Upper lobe of left lung (tissue), 6 donors: Measurements from ENCODE around the gene ARMS2. TPM values are rescaled to one million over a fixed set of nuclear protein-coding genes. Genes with fewer than 3 reads are reported as not detected.

Source experiments
- ATAC-seq, 2 donors: fragments of 200-7000 bp; cut with Tn5 transposase; one replicate each; pipeline ENCODE4 v1.9.1; 2022; ENCODE audit warnings: mild to moderate bottlenecking in 2 of 2, moderate library complexity in 2 of 2; ENCODE audit not compliant: low FRiP score in 2 of 2
- DNase-seq, 2 donors: peaks; one replicate each; pipeline ENCODE4 v3.0.0-alpha.2; 2019 to 2020
- H3K27ac ChIP-seq, 4 donors: fragments of 200-600 bp; sonication (generic); one replicate each; pipeline ENCODE4 v1.5.1; 2016 to 2019
- H3K27me3 ChIP-seq, 4 donors: fragments of 200-600 bp; sonication (generic); one replicate each; pipeline ENCODE4 v1.5.1; 2017 to 2019
- H3K36me3 ChIP-seq, 4 donors: fragments of 200-600 bp; sonication (generic); one replicate each; pipeline ENCODE4 v1.5.1; 2016 to 2019
- H3K4me1 ChIP-seq, 4 donors: fragments of 200-600 bp; sonication (generic); one replicate each; pipeline ENCODE4 v1.5.1; 2018 to 2019
- H3K4me3 ChIP-seq, 4 donors: fragments of 200-600 bp; sonication (generic); one replicate each; pipeline ENCODE4 v1.5.1; 2017 to 2019; ENCODE audit warnings: mild to moderate bottlenecking in 2 of 4, moderate library complexity in 1 of 4
- H3K9me3 ChIP-seq, 4 donors: fragments of 200-600 bp; sonication (generic); one replicate each; pipeline ENCODE4 v1.5.1; 2018 to 2019
- EP300 ChIP-seq, 4 donors: sonication (generic); formaldehyde crosslinking; IDR thresholded peaks; one replicate each; pipeline ENCODE4 v1.5.1; 2017; ENCODE audit warnings: antibody characterized with exemption in 4 of 4, control low read depth in 2 of 4
- POLR2A ChIP-seq, 4 donors: fragments of 450-650 bp; IDR thresholded peaks; one replicate each; pipeline ENCODE4 v1.5.1; 2016 to 2017; ENCODE audit warnings: antibody characterized with exemption in 4 of 4, mild to moderate bottlenecking in 2 of 4
- POLR2AphosphoS5 ChIP-seq, 2 donors: sonication (generic); formaldehyde crosslinking; IDR thresholded peaks; one replicate each; pipeline ENCODE4 v1.5.1; 2017; ENCODE audit warnings: antibody characterized with exemption in 2 of 2
- WGBS, 2 donors: methylation state at CpG; one replicate each; pipeline ENCODE4 v1.1.5; 2017 to 2018; 5-methylcytosine and 5-hydroxymethylcytosine counted together
- total RNA-seq, 6 donors: library from RNA; depleted of rRNA in 4 of 6; stranded (reverse); fragments of >200 nt in 4 of 6; gene quantifications; one replicate each; pipeline versions ENCODE4 v1.1.0 to v1.2.1, GENCODE V29; 2016 to 2021
- TF ChIP-seq, protein P1 (sequence below), 6 experiments: fragments of 450-650 bp in 4 of 6; fragments of 200-600 bp in 2 of 6; sonication (generic) in 2 of 6; IDR thresholded peaks; one replicate each; pipeline ENCODE4 v1.5.1; 2016 to 2019; ENCODE audit warnings: antibody characterized with exemption in 6 of 6
- donor health status: DM: no; HTN: no; CAD: no; lungs with moderate emphysema.
- donor health status: DM: no; HTN: yes; CAD: no; lungs with severe emphysema.

The ARMS2 gene
- total RNA-seq, 6 donors from 2014 or later, result not detected

DNA sequence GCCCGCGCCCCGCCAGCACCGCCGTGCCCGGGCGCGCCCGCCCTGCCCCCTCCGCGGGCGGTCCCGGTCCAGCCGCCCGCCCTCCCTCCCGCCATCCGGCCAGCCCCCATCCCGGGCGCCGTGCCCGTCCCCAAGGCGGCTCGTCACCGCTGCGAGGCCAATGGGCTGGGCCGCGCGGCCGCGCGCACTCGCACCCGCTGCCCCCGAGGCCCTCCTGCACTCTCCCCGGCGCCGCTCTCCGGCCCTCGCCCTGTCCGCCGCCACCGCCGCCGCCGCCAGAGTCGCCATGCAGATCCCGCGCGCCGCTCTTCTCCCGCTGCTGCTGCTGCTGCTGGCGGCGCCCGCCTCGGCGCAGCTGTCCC lies 6.9 kb downstream of the ARMS2 start, which contains the start of gene HTRA1:
Gene HTRA1 (plus strand): TSS at position 187 of the 362 bp plus-strand sequence. CDS start 100 bp downstream, at position 287.
- peaks cover 0 to 18% (median 0%) of the 10 kb centered on the region in 4 donors for H3K27me3 ChIP-seq
- no peaks in the 10 kb centered on the region for H3K36me3 ChIP-seq
- WGBS, 2 donors, result 1% methylated on average over 30 of the region's 56 CpGs; no CpG with 5 or more reads in 1 of the 2 donors
- peak within 1 kb of the TSS; percentile 52 to 88 (median 72) for H3K4me3 ChIP-seq
- peak; percentile 71 to 95 for DNase-seq
- H3K27ac ChIP-seq, result peak within 1 kb of the TSS; percentile 35 to 74 (median 68)
- no peaks in the 10 kb centered on the region for H3K9me3 ChIP-seq
- TF ChIP-seq, protein P1, sequence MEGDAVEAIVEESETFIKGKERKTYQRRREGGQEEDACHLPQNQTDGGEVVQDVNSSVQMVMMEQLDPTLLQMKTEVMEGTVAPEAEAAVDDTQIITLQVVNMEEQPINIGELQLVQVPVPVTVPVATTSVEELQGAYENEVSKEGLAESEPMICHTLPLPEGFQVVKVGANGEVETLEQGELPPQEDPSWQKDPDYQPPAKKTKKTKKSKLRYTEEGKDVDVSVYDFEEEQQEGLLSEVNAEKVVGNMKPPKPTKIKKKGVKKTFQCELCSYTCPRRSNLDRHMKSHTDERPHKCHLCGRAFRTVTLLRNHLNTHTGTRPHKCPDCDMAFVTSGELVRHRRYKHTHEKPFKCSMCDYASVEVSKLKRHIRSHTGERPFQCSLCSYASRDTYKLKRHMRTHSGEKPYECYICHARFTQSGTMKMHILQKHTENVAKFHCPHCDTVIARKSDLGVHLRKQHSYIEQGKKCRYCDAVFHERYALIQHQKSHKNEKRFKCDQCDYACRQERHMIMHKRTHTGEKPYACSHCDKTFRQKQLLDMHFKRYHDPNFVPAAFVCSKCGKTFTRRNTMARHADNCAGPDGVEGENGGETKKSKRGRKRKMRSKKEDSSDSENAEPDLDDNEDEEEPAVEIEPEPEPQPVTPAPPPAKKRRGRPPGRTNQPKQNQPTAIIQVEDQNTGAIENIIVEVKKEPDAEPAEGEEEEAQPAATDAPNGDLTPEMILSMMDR (IDR thresholded peaks at IDR 0.05), result no peak
- TF ChIP-seq EP300 (IDR thresholded peaks at IDR 0.05), result no peak
- no peak for TF ChIP-seq POLR2AphosphoS5 (IDR thresholded peaks at IDR 0.05)
- TF ChIP-seq POLR2A (IDR thresholded peaks at IDR 0.05), result no peak
- peak in 1 of 2 donors; percentile 75 for ATAC-seq
- peaks cover 13 to 39% (median 21%) of the 10 kb centered on the region in 4 donors for H3K4me1 ChIP-seq

DNA sequence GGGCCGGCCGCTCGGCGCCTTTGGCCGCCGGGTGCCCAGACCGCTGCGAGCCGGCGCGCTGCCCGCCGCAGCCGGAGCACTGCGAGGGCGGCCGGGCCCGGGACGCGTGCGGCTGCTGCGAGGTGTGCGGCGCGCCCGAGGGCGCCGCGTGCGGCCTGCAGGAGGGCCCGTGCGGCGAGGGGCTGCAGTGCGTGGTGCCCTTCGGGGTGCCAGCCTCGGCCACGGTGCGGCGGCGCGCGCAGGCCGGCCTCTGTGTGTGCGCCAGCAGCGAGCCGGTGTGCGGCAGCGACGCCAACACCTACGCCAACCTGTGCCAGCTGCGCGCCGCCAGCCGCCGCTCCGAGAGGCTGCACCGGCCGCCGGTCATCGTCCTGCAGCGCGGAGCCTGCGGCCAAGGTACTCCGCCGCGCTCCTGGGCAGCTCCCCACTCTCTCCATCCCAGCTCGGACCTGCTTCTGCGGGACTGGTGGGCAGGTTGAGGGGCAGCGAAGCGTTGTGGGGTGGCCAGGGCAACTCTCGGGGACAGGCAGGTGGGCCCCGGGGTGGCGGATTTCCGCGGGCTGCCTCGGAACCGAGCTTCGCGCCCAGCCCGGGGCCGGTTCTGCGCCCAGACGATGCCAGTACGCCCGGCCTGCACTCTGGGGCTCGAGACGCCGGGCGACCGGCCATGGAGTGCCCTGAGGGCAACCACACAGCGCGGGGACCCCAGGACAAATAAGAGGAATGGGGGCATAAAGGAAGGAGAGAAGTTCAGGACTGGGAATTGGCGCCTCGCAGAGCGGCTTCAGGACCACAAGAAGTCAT lies 7.5 kb downstream of the ARMS2 start:
- Histone ChIP-seq H3K4me1 (peaks cover 13 to 39% (median 21%) of the 10 kb centered on the region in 4 donors), H3K4me3 (peak overlapping the region; percentile 52 to 88 (median 72)), H3K27me3 (peaks cover 0 to 18% (median 0%) of the 10 kb centered on the region in 4 donors), H3K27ac (peak overlapping the region; percentile 35 to 74 (median 68)), H3K36me3 (no peaks in the 10 kb centered on the region), H3K9me3 (no peaks in the 10 kb centered on the region)
- DNase-seq, result peak; percentile 32 to 91
- 0 to 3% methylated on average over 5 to 36 of the region's 95 CpGs for WGBS, 2 donors
- peak; percentile 31 to 34 for ATAC-seq
- no peak for TF ChIP-seq POLR2A (IDR thresholded peaks at IDR 0.05)
- TF ChIP-seq, protein P1 (IDR thresholded peaks at IDR 0.05), result peak in 3 of 6 experiments; percentile 12 to 38 (median 15)

DNA sequence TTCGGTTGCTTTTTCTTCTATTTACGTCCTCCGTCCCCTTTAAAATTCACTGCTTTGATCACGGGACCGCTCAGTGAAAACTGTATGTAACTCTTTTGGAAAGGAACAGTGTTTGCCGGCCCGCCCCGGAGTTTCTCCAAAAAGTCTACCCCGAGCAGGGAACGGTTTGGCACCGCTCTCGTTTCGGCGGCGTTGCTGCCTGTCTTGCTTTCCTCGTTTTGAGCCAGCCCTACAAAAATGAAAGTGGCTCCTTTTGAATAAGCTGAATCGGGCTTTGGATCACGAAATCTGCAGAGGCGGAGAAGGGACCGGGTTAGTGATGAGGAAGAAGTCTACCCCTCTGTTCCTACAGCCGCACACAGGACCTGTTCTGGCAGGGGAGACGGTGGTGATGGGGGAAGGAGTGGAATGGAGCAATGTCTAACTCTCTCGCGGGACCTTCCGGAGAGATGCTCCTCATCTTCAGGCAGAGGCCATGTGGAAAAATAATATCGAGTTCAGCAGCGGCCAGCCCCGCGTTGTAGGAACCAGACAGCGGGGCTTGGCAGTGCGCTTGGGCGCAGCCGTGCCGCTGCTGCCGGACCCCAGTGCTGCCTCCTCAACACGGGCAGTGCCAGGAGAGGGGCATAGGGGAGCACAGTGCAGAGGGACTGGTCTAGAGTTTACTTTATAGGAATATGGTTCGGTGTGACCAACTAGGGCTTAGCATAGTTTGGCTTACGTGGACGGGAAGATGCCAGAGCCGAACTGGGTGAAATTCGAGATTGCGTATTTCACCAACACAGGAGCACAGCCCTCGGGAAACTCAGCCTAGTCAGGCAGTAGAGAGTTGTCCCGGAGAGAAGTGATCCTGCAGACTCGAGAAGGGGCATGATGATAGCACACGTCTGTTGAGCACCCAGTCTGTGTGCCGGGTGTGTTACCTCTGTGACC lies 8.3 kb downstream of the ARMS2 start:
- TF ChIP-seq EP300 (IDR thresholded peaks at IDR 0.05) (no peak), POLR2A (IDR thresholded peaks at IDR 0.05) (no peak), POLR2AphosphoS5 (IDR thresholded peaks at IDR 0.05) (no peak)
- TF ChIP-seq, protein P1 (IDR thresholded peaks at IDR 0.05), result no peak
- peak in 1 of 2 donors; percentile 65 for DNase-seq
- no peaks in the 10 kb centered on the region for H3K9me3 ChIP-seq
- H3K27me3 ChIP-seq, result peaks cover 0 to 18% (median 0%) of the 10 kb centered on the region in 4 donors
- peak overlapping the region; percentile 52 to 88 (median 72) for H3K4me3 ChIP-seq
- no peaks in the 10 kb centered on the region for H3K36me3 ChIP-seq
- H3K27ac ChIP-seq, result peak overlapping the region; percentile 35 to 74 (median 68)
- 20 to 22% methylated on average over 40 to 47 of the region's 47 CpGs for WGBS, 2 donors
- H3K4me1 ChIP-seq, result peaks cover 13 to 39% (median 21%) of the 10 kb centered on the region in 4 donors
- peak; percentile 15 to 69 for ATAC-seq

DNA sequence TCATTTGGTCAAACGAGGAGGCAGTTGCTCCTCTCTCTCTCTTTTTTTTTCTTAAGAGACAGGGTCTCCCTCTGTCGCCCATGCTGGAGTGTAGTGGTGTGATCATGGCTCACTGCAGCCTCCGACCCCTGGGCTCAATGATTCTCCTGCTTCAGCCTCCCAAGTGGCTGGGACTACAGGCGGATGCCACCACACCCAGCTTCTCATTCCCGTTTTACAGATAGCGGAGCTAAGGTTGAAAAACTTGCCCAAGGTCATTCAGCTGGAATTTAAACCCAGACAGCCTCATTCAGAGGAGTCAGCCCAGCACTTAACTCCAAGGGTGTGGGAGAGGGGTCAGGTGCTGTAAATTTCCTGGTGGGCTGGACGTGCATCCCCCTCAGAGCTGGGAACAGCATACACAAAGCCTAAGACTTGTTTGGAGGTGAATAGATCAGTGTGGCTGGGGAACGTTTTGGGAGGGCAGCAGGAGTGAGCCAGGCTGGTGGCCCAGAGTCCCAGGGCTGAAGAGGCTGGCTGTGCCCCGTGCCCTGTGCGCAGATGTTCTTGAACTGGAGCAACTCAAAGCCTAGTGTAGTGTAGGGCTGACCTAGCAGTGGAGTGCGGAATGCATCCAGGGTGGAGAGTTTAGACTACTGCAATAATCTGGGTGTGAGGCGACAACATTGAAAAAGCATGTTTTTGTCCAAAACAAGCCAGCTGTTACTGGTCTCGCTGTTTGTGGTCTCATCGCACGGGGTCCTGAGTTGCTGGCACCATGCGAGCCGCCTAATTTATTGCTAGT lies 9.2 kb downstream of the ARMS2 start:
- TF ChIP-seq, protein P1 (IDR thresholded peaks at IDR 0.05), result no peak
- TF ChIP-seq POLR2A (IDR thresholded peaks at IDR 0.05), result no peak
- no peak for TF ChIP-seq EP300 (IDR thresholded peaks at IDR 0.05)
- peak overlapping the region in 3 of 4 donors; percentile 52 to 88 (median 71) for H3K4me3 ChIP-seq
- ATAC-seq (no peak), DNase-seq (no peak)
- H3K27ac ChIP-seq, result no peak overlapping the region
- WGBS, 2 donors, result 69 to 76% methylated on average over 17 of the region's 17 CpGs
- peaks cover 0 to 18% (median 0%) of the 10 kb centered on the region in 4 donors for H3K27me3 ChIP-seq
- no peaks in the 10 kb centered on the region for H3K9me3 ChIP-seq
- H3K36me3 ChIP-seq, result no peaks in the 10 kb centered on the region
- H3K4me1 ChIP-seq, result peaks cover 18 to 39% (median 22%) of the 10 kb centered on the region in 4 donors
